Parathyroid adenoma (tissue), 2 donors: ENCODE data around the gene RGS16.

ENCODE experiments used
- H2AFZ ChIP-seq: fragments of 300-600 bp; sonication (generic); one replicate; pipeline ENCODE4 v1.7.0; 2017; ENCODE audit warnings: antibody characterized with exemption, mild to moderate bottlenecking
- H3K27ac ChIP-seq: fragments of 300-600 bp; sonication (generic); one replicate; pipeline ENCODE4 v1.7.0; 2017
- H3K27me3 ChIP-seq: fragments of 300-600 bp; sonication (generic); one replicate; pipeline ENCODE4 v1.7.0; 2017; ENCODE audit warnings: low read length; ENCODE audit not compliant: control insufficient read depth, insufficient read depth
- H3K36me3 ChIP-seq: fragments of 300-600 bp; sonication (generic); one replicate; pipeline ENCODE4 v1.7.0; 2017; ENCODE audit warnings: low read length; ENCODE audit not compliant: control insufficient read depth, insufficient read depth
- H3K4me1 ChIP-seq: fragments of 300-600 bp; sonication (generic); one replicate; pipeline ENCODE4 v1.7.0; 2017; ENCODE audit warnings: control low read depth
- H3K4me2 ChIP-seq: fragments of 300-600 bp; sonication (generic); one replicate; pipeline ENCODE4 v1.7.0; 2017; ENCODE audit warnings: low read length
- H3K4me3 ChIP-seq: fragments of 300-600 bp; sonication (generic); one replicate; pipeline ENCODE4 v1.7.0; 2017; ENCODE audit warnings: low read depth, low read length
- H3K79me2 ChIP-seq: fragments of 300-600 bp; sonication (generic); one replicate; pipeline ENCODE4 v1.7.0; 2017; ENCODE audit warnings: control low read depth
- H3K9ac ChIP-seq: fragments of 300-600 bp; sonication (generic); one replicate; pipeline ENCODE4 v1.7.0; 2017; ENCODE audit warnings: mild to moderate bottlenecking
- H3K9me3 ChIP-seq: fragments of 300-600 bp; sonication (generic); one replicate; pipeline ENCODE4 v1.7.0; 2017; ENCODE audit warnings: low read length; ENCODE audit not compliant: control insufficient read depth
- CTCF ChIP-seq: fragments of 300-600 bp; sonication (generic); IDR thresholded peaks from one replicate; pipeline ENCODE4 v1.7.0; 2017; ENCODE audit warnings: antibody characterized with exemption, mild to moderate bottlenecking
- donor health status: primary hyperparathyroidism.

RGS16 gene

GRCh38 chr1:182561456-182561855 lies 42.7 kb downstream of the RGS16 start:
- H3K27ac ChIP-seq: no peak overlapping the region
- no peaks in the 10 kb centered on the region for H3K9me3 ChIP-seq
- no peaks in the 10 kb centered on the region for H3K36me3 ChIP-seq
- H3K4me3 ChIP-seq: no peak overlapping the region
- H3K4me1 ChIP-seq: no peaks in the 10 kb centered on the region
- no peak for TF ChIP-seq CTCF
- H3K27me3 ChIP-seq: no peaks in the 10 kb centered on the region
- no peak overlapping the region for H3K9ac ChIP-seq
- no peak overlapping the region for H3K4me2 ChIP-seq
- H2AFZ ChIP-seq: no peak overlapping the region
- H3K79me2 ChIP-seq: no peaks in the 10 kb centered on the region

GRCh38 chr1:182560392-182560984 lies 43.7 kb downstream of the RGS16 start:
- Histone ChIP-seq H3K27ac (no peak overlapping the region), H3K9me3 (no peaks in the 10 kb centered on the region), H3K4me1 (no peaks in the 10 kb centered on the region), H2AFZ (no peak overlapping the region), H3K36me3 (no peaks in the 10 kb centered on the region), H3K79me2 (no peaks in the 10 kb centered on the region), H3K4me2 (no peak overlapping the region), H3K27me3 (no peaks in the 10 kb centered on the region), H3K9ac (no peak overlapping the region), H3K4me3 (no peak overlapping the region)
- no peak for TF ChIP-seq CTCF

GRCh38 chr1:182556279-182556678 lies 47.9 kb downstream of the RGS16 start:
- no peak overlapping the region for H3K9ac ChIP-seq
- TF ChIP-seq CTCF: no peak
- no peaks in the 10 kb centered on the region for H3K79me2 ChIP-seq
- H3K27me3 ChIP-seq: no peaks in the 10 kb centered on the region
- H3K4me1 ChIP-seq: no peaks in the 10 kb centered on the region
- H3K27ac ChIP-seq: no peak overlapping the region
- no peak overlapping the region for H3K4me2 ChIP-seq
- no peak overlapping the region for H3K4me3 ChIP-seq
- H3K9me3 ChIP-seq: no peaks in the 10 kb centered on the region
- H3K36me3 ChIP-seq: no peaks in the 10 kb centered on the region
- H2AFZ ChIP-seq: no peak overlapping the region

GRCh38 chr1:182555493-182555892 lies 48.7 kb downstream of the RGS16 start:
- Histone ChIP-seq H3K4me1 (no peaks in the 10 kb centered on the region), H3K4me3 (no peak overlapping the region)
- TF ChIP-seq CTCF: no peak

GRCh38 chr1:182552527-182552926 lies 51.7 kb downstream of the RGS16 start:
- no peak overlapping the region for H3K27ac ChIP-seq
- H3K9ac ChIP-seq: no peak overlapping the region
- no peaks in the 10 kb centered on the region for H3K9me3 ChIP-seq
- H3K27me3 ChIP-seq: no peaks in the 10 kb centered on the region
- no peaks in the 10 kb centered on the region for H3K36me3 ChIP-seq
- no peak overlapping the region for H3K4me3 ChIP-seq
- no peaks in the 10 kb centered on the region for H3K4me1 ChIP-seq
- no peak for TF ChIP-seq CTCF
- no peak overlapping the region for H3K4me2 ChIP-seq
- no peak overlapping the region for H2AFZ ChIP-seq
- no peaks in the 10 kb centered on the region for H3K79me2 ChIP-seq

More at GRCh38 chr1:182555493-182555892, 48.7 kb downstream of the RGS16 start:
- Histone ChIP-seq H2AFZ (no peak overlapping the region), H3K4me2 (no peak overlapping the region), H3K9ac (no peak overlapping the region), H3K27me3 (no peaks in the 10 kb centered on the region), H3K9me3 (no peaks in the 10 kb centered on the region), H3K27ac (no peak overlapping the region), H3K36me3 (no peaks in the 10 kb centered on the region), H3K79me2 (no peaks in the 10 kb centered on the region)
